K562 (cell line): ENCODE data around the gene AP1M1. TPM values are rescaled to one million over a fixed set of nuclear protein-coding genes. Genes with fewer than 3 reads are reported as not detected.

ENCODE experiments used
- ARID3A ChIP-seq: IDR thresholded peaks from 2 replicates; pipeline ENCODE4 v1.6.1; 2012; ENCODE audit warnings: low read depth, low read length, improper control_type of control experiment, borderline replicate concordance
- DNMT1 ChIP-seq: fragments of 450-650 bp; IDR thresholded peaks from 2 replicates; pipeline ENCODE4 v1.6.1; 2016; ENCODE audit warnings: antibody characterized with exemption, mild to moderate bottlenecking
- IRF9 ChIP-seq: fragments of 450-650 bp; IDR thresholded peaks from 2 replicates; pipeline ENCODE4 v1.6.1; 2016; ENCODE audit warnings: missing biosample characterization, missing genetic modification characterization
- PHB ChIP-seq: fragments of 250-450 bp; sonication (Bioruptor Pico); IDR thresholded peaks from 2 replicates; pipeline ENCODE4 v1.5.0; 2021
- PHF8 ChIP-seq: fragments of 200-600 bp; sonication (generic); IDR thresholded peaks from 2 replicates; pipeline ENCODE4 v1.6.1; 2012; ENCODE audit warnings: mixed run types, mild to moderate bottlenecking, inconsistent platforms, low read length, moderate library complexity, borderline replicate concordance
- REST ChIP-seq, 2 experiments: fragments of 450-650 bp; formaldehyde crosslinking in 1 of 2; IDR thresholded peaks; 2 replicates each; pipeline versions ENCODE4 v1.4.0 to v1.6.1; 2014 to 2020; ENCODE audit warnings: mild to moderate bottlenecking in 2 of 2, borderline replicate concordance in 1 of 2, low read depth in 1 of 2
- SMAD3 ChIP-seq: fragments of 450-650 bp; formaldehyde crosslinking; conservative IDR thresholded peaks from 2 replicates; pipeline ENCODE4 v1.4.0; 2020; ENCODE audit warnings: mild to moderate bottlenecking
- SMC3 ChIP-seq: conservative IDR thresholded peaks from 2 replicates; pipeline ENCODE4 v1.6.1; 2011; ENCODE audit warnings: low read depth, low read length, improper control_type of control experiment; ENCODE audit not compliant: insufficient read depth
- USF2 ChIP-seq: sonication (generic); formaldehyde crosslinking; IDR thresholded peaks from 2 replicates; pipeline ENCODE4 v1.5.0; 2020; ENCODE audit warnings: missing genetic modification reagents
- ZMIZ1 ChIP-seq, 2 experiments: fragments of 150-350 bp in 1 of 2; IDR thresholded peaks; 2 replicates each; pipeline ENCODE4 v1.6.1; 2012 to 2016; ENCODE audit warnings: low read depth in 2 of 2, low read length in 2 of 2, mild to moderate bottlenecking in 1 of 2, moderate library complexity in 1 of 2
- polyA plus RNA-seq, 8 experiments: library from polyadenylated mRNA; depleted of rRNA in 4 of 8; stranded (reverse) in 5 of 8; unstranded in 3 of 8; fragments of >200 nt; fragmentation: Nextera tagmentation in 2 of 8; fragmentation: Illumina TruSeq in 1 of 8; extraction: Ambion mirVana in 2 of 8; extraction: Trizol in 1 of 8; gene quantifications; 2 replicates each; pipeline versions ENCODE4 v1.2.1 to v1.2.3, GENCODE V29; 2011 to 2014; ENCODE audit warnings: inconsistent platforms in 1 of 8, missing spikeins in 1 of 8
- total RNA-seq, 7 experiments: library from RNA; depleted of rRNA in 6 of 7; stranded (reverse); fragments of >200 nt in 6 of 7; fragmentation: Illumina TruSeq in 2 of 7; extraction: Trizol in 2 of 7; gene quantifications; 2 replicates each; pipeline versions ENCODE4 v1.2.1 to v1.2.3, GENCODE V29; 2011 to 2021; ENCODE audit warnings: low replicate concordance in 1 of 7

Gene AP1M1
- total and polyA plus RNA-seq, 9 of the 15 experiments (the other 6 are each of a cell fraction or from before 2014, with no cell fraction given): 0.87 to 56.2 (median 29.1) TPM

GRCh38 chr19:16247353-16248182 is 49.9 kb downstream of the AP1M1 start (continued):
- TF ChIP-seq ZMIZ1 (IDR thresholded peaks at IDR 0.05; ENCODE audit: low read depth in 2 of 2, low read length in 2 of 2) (0 out of 4 replicates have a peak, but pooled peaks of 1 of the 2 experiments have one; percentile 43), REST (IDR thresholded peaks at IDR 0.05; ENCODE audit: borderline replicate concordance) (peak; percentile 95), REST (CRISPR knock-in tag; IDR thresholded peaks at IDR 0.05; ENCODE audit: low read depth) (no peak), DNMT1 (no peak), ARID3A (no peak), SMC3 (peak; percentile 97), PHF8 (no peak), IRF9 (tag) (no peak), SMAD3 (CRISPR knock-in tag) (no peak), USF2 (CRISPR knock-in tag) (no peak), PHB (CRISPR knock-in tag) (no peak)
